HepG2 (cell line): ENCODE measurements around the gene HYOU1. TPM values are rescaled to one million over a fixed set of nuclear protein-coding genes. Genes with fewer than 3 reads are reported as not detected.
A peak's percentile ranks its signal among the peaks of the same experiment; 100 is the strongest.

ENCODE experiments used
- ARNT2 ChIP-seq: sonication (generic); formaldehyde crosslinking; IDR thresholded peaks from 2 replicates; pipeline ENCODE4 v1.8.0; 2022; ENCODE audit warnings: mild to moderate bottlenecking, low read depth, missing genetic modification reagents, moderate library complexity
- FUBP1 ChIP-seq: sonication (generic); formaldehyde crosslinking; IDR thresholded peaks from 2 replicates; pipeline ENCODE4 v1.5.1; 2020; ENCODE audit warnings: missing genetic modification reagents, mild to moderate bottlenecking, borderline replicate concordance
- GATAD1 ChIP-seq: IDR thresholded peaks from 2 replicates; pipeline ENCODE4 v1.6.1; 2016; ENCODE audit warnings: missing genetic modification reagents, missing compliant biosample characterization
- HCFC1 ChIP-seq: fragments of 150-350 bp; IDR thresholded peaks from 2 replicates; pipeline ENCODE4 v1.6.1; 2014; ENCODE audit warnings: low read depth, low read length
- HDAC6 ChIP-seq: fragments of 200-600 bp; sonication (generic); IDR thresholded peaks from 2 replicates; pipeline ENCODE4 v1.7.0; 2017; ENCODE audit warnings: mild to moderate bottlenecking, antibody characterized with exemption, low read length, low read depth
- KDM6A ChIP-seq: IDR thresholded peaks from 2 replicates; pipeline ENCODE4 v1.6.1; 2016; ENCODE audit warnings: low read depth
- XRCC5 ChIP-seq: fragments of 200-400 bp; formaldehyde crosslinking; optimal IDR thresholded peaks from 2 replicates; pipeline ENCODE3; 2017; ENCODE audit warnings: mild to moderate bottlenecking, low read length
- ZNF225 ChIP-seq: sonication (generic); formaldehyde crosslinking; IDR thresholded peaks from 2 replicates; pipeline ENCODE4 v1.4.0; 2020; ENCODE audit warnings: mild to moderate bottlenecking, missing genetic modification reagents
- ZNF235 ChIP-seq: sonication (generic); formaldehyde crosslinking; IDR thresholded peaks from 2 replicates; pipeline ENCODE4 v1.8.1; 2023; ENCODE audit warnings: mild to moderate bottlenecking, missing genetic modification reagents, borderline replicate concordance
- ZNF256 ChIP-seq: sonication (generic); formaldehyde crosslinking; conservative IDR thresholded peaks from 2 replicates; pipeline ENCODE4 v1.4.0; 2020; ENCODE audit warnings: missing genetic modification reagents
- ZNF264 ChIP-seq: sonication (generic); formaldehyde crosslinking; IDR thresholded peaks from 2 replicates; pipeline ENCODE4 v1.4.0; 2020; ENCODE audit warnings: missing genetic modification reagents
- ZNF274 ChIP-seq: sonication (generic); formaldehyde crosslinking; IDR thresholded peaks from 2 replicates; pipeline ENCODE4 v1.5.1; 2020; ENCODE audit warnings: mild to moderate bottlenecking, missing genetic modification reagents
- ZNF468 ChIP-seq: sonication (generic); formaldehyde crosslinking; IDR thresholded peaks from 2 replicates; pipeline ENCODE4 v1.8.0; 2022; ENCODE audit warnings: mild to moderate bottlenecking, moderate library complexity, missing genetic modification reagents
- ZNF556 ChIP-seq: sonication (generic); formaldehyde crosslinking; IDR thresholded peaks from 2 replicates; pipeline ENCODE4 v1.4.0; 2020; ENCODE audit warnings: mild to moderate bottlenecking, missing genetic modification reagents, borderline replicate concordance
- ZNF879 ChIP-seq: sonication (generic); formaldehyde crosslinking; IDR thresholded peaks from 2 replicates; pipeline ENCODE4 v1.8.1; 2023; ENCODE audit warnings: missing genetic modification reagents
- polyA plus RNA-seq, 8 experiments: library from polyadenylated mRNA; depleted of rRNA in 3 of 8; stranded (reverse) in 7 of 8; unstranded in 1 of 8; fragments of >200 nt; fragmentation: Illumina TruSeq in 4 of 8; extraction: Trizol in 4 of 8; gene quantifications; 2 replicates each; pipeline versions ENCODE4 v1.2.1 to v1.2.3, GENCODE V29; 2011 to 2016; ENCODE audit warnings: low read depth in 4 of 8, missing spikeins in 1 of 8, mixed read lengths in 1 of 8; ENCODE audit not compliant: insufficient read depth in 1 of 8
- total RNA-seq, 5 experiments: library from RNA; depleted of rRNA; stranded (reverse); fragments of >200 nt; fragmentation: Illumina TruSeq; extraction: Trizol; gene quantifications; 2 replicates each; pipeline ENCODE4 v1.2.3, GENCODE V29; 2016; ENCODE audit warnings: low read depth in 1 of 5
- TF ChIP-seq, protein P1 (sequence below): sonication (generic); formaldehyde crosslinking; IDR thresholded peaks from 2 replicates; pipeline ENCODE4 v1.8.0; 2022; ENCODE audit warnings: low read depth, missing genetic modification reagents
- TF ChIP-seq, protein P2 (sequence below): sonication (generic); formaldehyde crosslinking; IDR thresholded peaks from 2 replicates; pipeline ENCODE4 v1.9.0; 2021; ENCODE audit warnings: mild to moderate bottlenecking, missing genetic modification reagents

HYOU1 gene
- total and polyA plus RNA-seq, 2 of the 13 experiments (the other 11 are each of a cell fraction or from before 2014, with no cell fraction given): 127 to 155 TPM

- no peak for TF ChIP-seq ZNF256 (CRISPR knock-in tag)
- no peak for TF ChIP-seq ZNF468 (CRISPR knock-in tag)
- TF ChIP-seq ARNT2: peak; percentile 96
- TF ChIP-seq ZNF235: no peak
- TF ChIP-seq ZNF556 (CRISPR knock-in tag): peak; percentile 35; the same call in 1 of the 2 replicates
- TF ChIP-seq, protein P1, sequence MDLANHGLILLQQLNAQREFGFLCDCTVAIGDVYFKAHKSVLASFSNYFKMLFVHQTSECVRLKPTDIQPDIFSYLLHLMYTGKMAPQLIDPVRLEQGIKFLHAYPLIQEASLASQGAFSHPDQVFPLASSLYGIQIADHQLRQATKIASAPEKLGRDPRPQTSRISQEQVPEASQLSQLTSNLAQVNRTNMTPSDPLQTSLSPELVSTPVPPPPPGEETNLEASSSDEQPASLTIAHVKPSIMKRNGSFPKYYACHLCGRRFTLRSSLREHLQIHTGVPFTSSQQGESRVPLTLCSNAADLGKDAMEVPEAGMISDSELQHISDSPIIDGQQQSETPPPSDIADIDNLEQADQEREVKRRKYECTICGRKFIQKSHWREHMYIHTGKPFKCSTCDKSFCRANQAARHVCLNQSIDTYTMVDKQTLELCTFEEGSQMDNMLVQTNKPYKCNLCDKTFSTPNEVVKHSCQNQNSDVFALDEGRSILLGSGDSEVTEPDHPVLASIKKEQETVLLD (CRISPR knock-in tag): no peak
- TF ChIP-seq HDAC6: no peak
- TF ChIP-seq ZNF274: peak; percentile 81
- TF ChIP-seq ZNF879: no peak
- no peak; the same call in 1 of the 2 replicates for TF ChIP-seq HCFC1
- no peak for TF ChIP-seq KDM6A (CRISPR knock-in tag)
- peak; percentile 91 for TF ChIP-seq ZNF264 (CRISPR knock-in tag)
- peak; percentile 76 for TF ChIP-seq GATAD1 (CRISPR knock-in tag)
- TF ChIP-seq FUBP1: no peak
- TF ChIP-seq ZNF225 (CRISPR knock-in tag): peak; percentile 85
- TF ChIP-seq, protein P2, sequence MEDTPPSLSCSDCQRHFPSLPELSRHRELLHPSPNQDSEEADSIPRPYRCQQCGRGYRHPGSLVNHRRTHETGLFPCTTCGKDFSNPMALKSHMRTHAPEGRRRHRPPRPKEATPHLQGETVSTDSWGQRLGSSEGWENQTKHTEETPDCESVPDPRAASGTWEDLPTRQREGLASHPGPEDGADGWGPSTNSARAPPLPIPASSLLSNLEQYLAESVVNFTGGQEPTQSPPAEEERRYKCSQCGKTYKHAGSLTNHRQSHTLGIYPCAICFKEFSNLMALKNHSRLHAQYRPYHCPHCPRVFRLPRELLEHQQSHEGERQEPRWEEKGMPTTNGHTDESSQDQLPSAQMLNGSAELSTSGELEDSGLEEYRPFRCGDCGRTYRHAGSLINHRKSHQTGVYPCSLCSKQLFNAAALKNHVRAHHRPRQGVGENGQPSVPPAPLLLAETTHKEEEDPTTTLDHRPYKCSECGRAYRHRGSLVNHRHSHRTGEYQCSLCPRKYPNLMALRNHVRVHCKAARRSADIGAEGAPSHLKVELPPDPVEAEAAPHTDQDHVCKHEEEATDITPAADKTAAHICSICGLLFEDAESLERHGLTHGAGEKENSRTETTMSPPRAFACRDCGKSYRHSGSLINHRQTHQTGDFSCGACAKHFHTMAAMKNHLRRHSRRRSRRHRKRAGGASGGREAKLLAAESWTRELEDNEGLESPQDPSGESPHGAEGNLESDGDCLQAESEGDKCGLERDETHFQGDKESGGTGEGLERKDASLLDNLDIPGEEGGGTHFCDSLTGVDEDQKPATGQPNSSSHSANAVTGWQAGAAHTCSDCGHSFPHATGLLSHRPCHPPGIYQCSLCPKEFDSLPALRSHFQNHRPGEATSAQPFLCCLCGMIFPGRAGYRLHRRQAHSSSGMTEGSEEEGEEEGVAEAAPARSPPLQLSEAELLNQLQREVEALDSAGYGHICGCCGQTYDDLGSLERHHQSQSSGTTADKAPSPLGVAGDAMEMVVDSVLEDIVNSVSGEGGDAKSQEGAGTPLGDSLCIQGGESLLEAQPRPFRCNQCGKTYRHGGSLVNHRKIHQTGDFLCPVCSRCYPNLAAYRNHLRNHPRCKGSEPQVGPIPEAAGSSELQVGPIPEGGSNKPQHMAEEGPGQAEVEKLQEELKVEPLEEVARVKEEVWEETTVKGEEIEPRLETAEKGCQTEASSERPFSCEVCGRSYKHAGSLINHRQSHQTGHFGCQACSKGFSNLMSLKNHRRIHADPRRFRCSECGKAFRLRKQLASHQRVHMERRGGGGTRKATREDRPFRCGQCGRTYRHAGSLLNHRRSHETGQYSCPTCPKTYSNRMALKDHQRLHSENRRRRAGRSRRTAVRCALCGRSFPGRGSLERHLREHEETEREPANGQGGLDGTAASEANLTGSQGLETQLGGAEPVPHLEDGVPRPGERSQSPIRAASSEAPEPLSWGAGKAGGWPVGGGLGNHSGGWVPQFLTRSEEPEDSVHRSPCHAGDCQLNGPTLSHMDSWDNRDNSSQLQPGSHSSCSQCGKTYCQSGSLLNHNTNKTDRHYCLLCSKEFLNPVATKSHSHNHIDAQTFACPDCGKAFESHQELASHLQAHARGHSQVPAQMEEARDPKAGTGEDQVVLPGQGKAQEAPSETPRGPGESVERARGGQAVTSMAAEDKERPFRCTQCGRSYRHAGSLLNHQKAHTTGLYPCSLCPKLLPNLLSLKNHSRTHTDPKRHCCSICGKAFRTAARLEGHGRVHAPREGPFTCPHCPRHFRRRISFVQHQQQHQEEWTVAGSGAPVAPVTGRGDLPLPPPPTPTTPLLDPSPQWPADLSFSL (CRISPR knock-in tag): no peak
- peak; percentile 94 for TF ChIP-seq XRCC5
Measured at GRCh38 chr11:119030329-119031047, 26.5 kb downstream of the HYOU1 start, which contains the start of gene SLC37A4 (continued).
